Measurements from ENCODE around the gene GDE1. TPM values are rescaled to one million over a fixed set of nuclear protein-coding genes. Genes with fewer than 3 reads are reported as not detected.

The GDE1 gene
- total and polyA plus RNA-seq, 9 of the 15 experiments (the other 6 are each of a cell fraction or from before 2014, with no cell fraction given), result 18.8 to 40.5 (median 22.3) TPM

GRCh38 chr16:19523559-19524355 is 1.9 kb upstream of the GDE1 start, which contains the start of gene CCP110 (continued):
- TF ChIP-seq ATF4 (CRISPR knock-in tag; IDR thresholded peaks at IDR 0.05), result no peak
- TF ChIP-seq HDAC1 (IDR thresholded peaks at IDR 0.05), result peak in 1 of 2 experiments; percentile 89; a peak in 2 of 4 replicates
- TF ChIP-seq ZNF197 (CRISPR knock-in tag; IDR thresholded peaks at IDR 0.05; ENCODE audit: low read depth), result peak; percentile 73; the same call in 1 of the 2 replicates
- TF ChIP-seq ZNF253 (CRISPR knock-in tag; conservative IDR thresholded peaks at IDR 0.05), result no peak
- no peak for TF ChIP-seq ZNF274 (IDR thresholded peaks at IDR 0.05; ENCODE audit: borderline replicate concordance, low read depth, low read length)
- TF ChIP-seq IRF1 (CRISPR knock-in tag; IDR thresholded peaks at IDR 0.05; ENCODE audit: borderline replicate concordance), result no peak
- TF ChIP-seq NR4A1 (CRISPR knock-in tag; IDR thresholded peaks at IDR 0.05), result no peak
- TF ChIP-seq NR4A1 (tag; IDR thresholded peaks at IDR 0.05), result no peak
- TF ChIP-seq ZBTB11 (CRISPR knock-in tag; IDR thresholded peaks at IDR 0.05), result peak in 1 of 3 experiments; percentile 91; a peak in 3 of 6 replicates
- peak; percentile 44; the same call in 1 of the 2 replicates for TF ChIP-seq MYNN (IDR thresholded peaks at IDR 0.05)
- no peak for TF ChIP-seq MYNN (CRISPR knock-in tag; IDR thresholded peaks at IDR 0.05)
- TF ChIP-seq FOXJ2 (tag; IDR thresholded peaks at IDR 0.05), result peak; percentile 73
- TF ChIP-seq SOX6 (IDR thresholded peaks at IDR 0.05), result no peak
- TF ChIP-seq NR2C1 (IDR thresholded peaks at IDR 0.05), result peak; percentile 42; the same call in 1 of the 2 replicates
- peak; percentile 83 for TF ChIP-seq NR2C1 (tag; IDR thresholded peaks at IDR 0.05)
- TF ChIP-seq ETV5 (CRISPR knock-in tag; IDR thresholded peaks at IDR 0.05; ENCODE audit: low read depth), result peak; percentile 61
- TF ChIP-seq JUN (IDR thresholded peaks at IDR 0.05; ENCODE audit: borderline replicate concordance, low read depth, low read length), result peak; percentile 43; the same call in 1 of the 2 replicates
- no peak for TF ChIP-seq JUN (CRISPR knock-in tag; IDR thresholded peaks at IDR 0.05; ENCODE audit: borderline replicate concordance)
- peak; percentile 57 for TF ChIP-seq ASH1L (IDR thresholded peaks at IDR 0.05; ENCODE audit: borderline replicate concordance, low read depth, partially characterized antibody)
